ENCODE results near the gene TNFRSF19. TPM values are rescaled to one million over a fixed set of nuclear protein-coding genes. Genes with fewer than 3 reads are reported as not detected.
A peak's percentile ranks its signal among the peaks of the same experiment; 100 is the strongest.

TNFRSF19 gene
- total and polyA plus RNA-seq, 10 of the 15 experiments (the other 5 are each of a cell fraction or from before 2014, with no cell fraction given): 16.4 to 46.2 (median 35.4) TPM

DNA sequence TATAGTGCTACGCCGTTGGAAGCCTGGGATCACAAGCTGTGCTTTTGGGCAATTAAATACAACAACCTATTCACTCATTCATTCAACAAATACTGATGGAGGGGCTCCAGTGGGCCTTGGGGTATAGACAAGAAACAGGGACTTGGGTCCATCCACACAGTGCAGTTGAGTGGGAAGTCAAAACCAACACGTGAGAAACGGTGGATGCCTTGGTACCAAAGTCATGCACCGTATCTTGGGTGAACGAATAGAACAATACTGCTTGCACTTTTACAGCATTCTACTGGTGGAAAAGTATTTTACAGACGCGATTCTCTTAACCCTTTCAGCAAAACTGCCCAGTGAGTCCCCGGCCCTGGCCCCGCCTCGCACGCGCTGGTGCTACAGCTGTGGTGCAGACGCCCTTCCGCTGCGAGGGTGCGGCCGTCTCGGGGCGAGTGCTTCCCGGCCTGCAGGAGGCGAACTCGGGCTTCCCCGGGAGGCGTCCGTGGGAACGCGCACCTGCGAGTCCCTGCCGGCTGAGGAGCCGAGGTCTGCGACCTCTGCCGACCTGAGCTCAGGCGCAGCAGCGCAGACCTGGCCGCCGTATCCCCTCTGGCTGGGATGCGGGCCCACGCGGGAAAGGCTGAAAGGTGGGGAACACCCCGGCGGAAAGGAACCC lies 8.3 kb downstream of the TNFRSF19 start (continued):
- TF ChIP-seq, protein P1, sequence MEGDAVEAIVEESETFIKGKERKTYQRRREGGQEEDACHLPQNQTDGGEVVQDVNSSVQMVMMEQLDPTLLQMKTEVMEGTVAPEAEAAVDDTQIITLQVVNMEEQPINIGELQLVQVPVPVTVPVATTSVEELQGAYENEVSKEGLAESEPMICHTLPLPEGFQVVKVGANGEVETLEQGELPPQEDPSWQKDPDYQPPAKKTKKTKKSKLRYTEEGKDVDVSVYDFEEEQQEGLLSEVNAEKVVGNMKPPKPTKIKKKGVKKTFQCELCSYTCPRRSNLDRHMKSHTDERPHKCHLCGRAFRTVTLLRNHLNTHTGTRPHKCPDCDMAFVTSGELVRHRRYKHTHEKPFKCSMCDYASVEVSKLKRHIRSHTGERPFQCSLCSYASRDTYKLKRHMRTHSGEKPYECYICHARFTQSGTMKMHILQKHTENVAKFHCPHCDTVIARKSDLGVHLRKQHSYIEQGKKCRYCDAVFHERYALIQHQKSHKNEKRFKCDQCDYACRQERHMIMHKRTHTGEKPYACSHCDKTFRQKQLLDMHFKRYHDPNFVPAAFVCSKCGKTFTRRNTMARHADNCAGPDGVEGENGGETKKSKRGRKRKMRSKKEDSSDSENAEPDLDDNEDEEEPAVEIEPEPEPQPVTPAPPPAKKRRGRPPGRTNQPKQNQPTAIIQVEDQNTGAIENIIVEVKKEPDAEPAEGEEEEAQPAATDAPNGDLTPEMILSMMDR (IDR thresholded peaks at IDR 0.05 in 2 of 3, conservative IDR thresholded peaks at IDR 0.05 in 1 of 3; ENCODE audit: control insufficient read depth in 2 of 3, extremely low read depth in 1 of 3, insufficient read depth in 1 of 3, low read depth in 3 of 3, low read length in 3 of 3): peak; percentile 60 to 78 (median 75)
- TF ChIP-seq, protein P2, sequence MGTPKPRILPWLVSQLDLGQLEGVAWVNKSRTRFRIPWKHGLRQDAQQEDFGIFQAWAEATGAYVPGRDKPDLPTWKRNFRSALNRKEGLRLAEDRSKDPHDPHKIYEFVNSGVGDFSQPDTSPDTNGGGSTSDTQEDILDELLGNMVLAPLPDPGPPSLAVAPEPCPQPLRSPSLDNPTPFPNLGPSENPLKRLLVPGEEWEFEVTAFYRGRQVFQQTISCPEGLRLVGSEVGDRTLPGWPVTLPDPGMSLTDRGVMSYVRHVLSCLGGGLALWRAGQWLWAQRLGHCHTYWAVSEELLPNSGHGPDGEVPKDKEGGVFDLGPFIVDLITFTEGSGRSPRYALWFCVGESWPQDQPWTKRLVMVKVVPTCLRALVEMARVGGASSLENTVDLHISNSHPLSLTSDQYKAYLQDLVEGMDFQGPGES (IDR thresholded peaks at IDR 0.05): 0 out of 2 replicates have a peak, but pooled peaks have one; percentile 21
- TF ChIP-seq KDM1A (IDR thresholded peaks at IDR 0.05; ENCODE audit: borderline replicate concordance) (no peak), RCOR1 (conservative IDR thresholded peaks at IDR 0.05; ENCODE audit: low read depth, low read length) (no peak), GATAD2B (conservative IDR thresholded peaks at IDR 0.05; ENCODE audit: low read depth) (peak; percentile 32), BACH1 (IDR thresholded peaks at IDR 0.05; ENCODE audit: borderline replicate concordance) (peak; percentile 58; the same call in 1 of the 2 replicates), ZNF207 (IDR thresholded peaks at IDR 0.05; ENCODE audit: borderline replicate concordance) (peak; percentile 66; the same call in 1 of the 2 replicates), CBX5 (IDR thresholded peaks at IDR 0.05; ENCODE audit: low read depth) (0 out of 2 replicates have a peak, but pooled peaks have one; percentile 76), NR2F1 (conservative IDR thresholded peaks at IDR 0.05) (peak; percentile 61), WRNIP1 (IDR thresholded peaks at IDR 0.05; ENCODE audit: borderline replicate concordance, low read depth, low read length) (no peak), BHLHE40 (IDR thresholded peaks at IDR 0.05; ENCODE audit: borderline replicate concordance in 1 of 2, low read depth in 2 of 2, low read length in 1 of 2) (peak; percentile 50 to 90; a peak in 2 of 4 replicates), SMARCA5 (IDR thresholded peaks at IDR 0.05) (peak; percentile 82), RFX5 (IDR thresholded peaks at IDR 0.05; ENCODE audit: low read depth, low read length) (no peak), TCF12 (IDR thresholded peaks at IDR 0.05; ENCODE audit: low read depth, low read length) (peak; percentile 85), SPI1 (IDR thresholded peaks at IDR 0.05; ENCODE audit: borderline replicate concordance, insufficient read depth, low read depth, low read length) (0 out of 2 replicates have a peak, but pooled peaks have one; percentile 7), ZBED1 (IDR thresholded peaks at IDR 0.05; ENCODE audit: borderline replicate concordance) (0 out of 2 replicates have a peak, but pooled peaks have one; percentile 15), SIN3A (IDR thresholded peaks at IDR 0.05; ENCODE audit: low read depth, low read length) (0 out of 2 replicates have a peak, but pooled peaks have one; percentile 23), TCF3 (IDR thresholded peaks at IDR 0.05; ENCODE audit: borderline replicate concordance, insufficient read depth, low read depth, low read length) (peak; percentile 93), YY1 (IDR thresholded peaks at IDR 0.05; ENCODE audit: low read depth, low read length) (peak; percentile 39; the same call in 1 of the 2 replicates)
- TF ChIP-seq, protein P3, sequence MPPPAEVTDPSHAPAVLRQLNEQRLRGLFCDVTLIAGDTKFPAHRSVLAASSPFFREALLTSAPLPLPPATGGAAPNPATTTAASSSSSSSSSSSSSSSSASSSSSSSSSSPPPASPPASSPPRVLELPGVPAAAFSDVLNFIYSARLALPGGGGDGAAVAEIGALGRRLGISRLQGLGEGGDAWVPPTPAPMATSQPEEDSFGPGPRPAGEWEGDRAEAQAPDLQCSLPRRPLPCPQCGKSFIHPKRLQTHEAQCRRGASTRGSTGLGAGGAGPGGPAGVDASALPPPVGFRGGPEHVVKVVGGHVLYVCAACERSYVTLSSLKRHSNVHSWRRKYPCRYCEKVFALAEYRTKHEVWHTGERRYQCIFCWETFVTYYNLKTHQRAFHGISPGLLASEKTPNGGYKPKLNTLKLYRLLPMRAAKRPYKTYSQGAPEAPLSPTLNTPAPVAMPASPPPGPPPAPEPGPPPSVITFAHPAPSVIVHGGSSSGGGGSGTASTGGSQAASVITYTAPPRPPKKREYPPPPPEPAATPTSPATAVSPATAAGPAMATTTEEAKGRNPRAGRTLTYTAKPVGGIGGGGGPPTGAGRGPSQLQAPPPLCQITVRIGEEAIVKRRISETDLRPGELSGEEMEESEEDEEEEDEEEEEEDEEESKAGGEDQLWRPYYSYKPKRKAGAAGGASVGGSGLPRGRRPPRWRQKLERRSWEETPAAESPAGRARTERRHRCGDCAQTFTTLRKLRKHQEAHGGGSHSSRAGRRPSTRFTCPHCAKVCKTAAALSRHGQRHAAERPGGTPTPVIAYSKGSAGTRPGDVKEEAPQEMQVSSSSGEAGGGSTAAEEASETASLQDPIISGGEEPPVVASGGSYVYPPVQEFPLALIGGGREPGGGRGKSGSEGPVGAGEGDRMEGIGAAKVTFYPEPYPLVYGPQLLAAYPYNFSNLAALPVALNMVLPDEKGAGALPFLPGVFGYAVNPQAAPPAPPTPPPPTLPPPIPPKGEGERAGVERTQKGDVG (CRISPR knock-in tag; IDR thresholded peaks at IDR 0.05): no peak
- TF ChIP-seq, protein P4, sequence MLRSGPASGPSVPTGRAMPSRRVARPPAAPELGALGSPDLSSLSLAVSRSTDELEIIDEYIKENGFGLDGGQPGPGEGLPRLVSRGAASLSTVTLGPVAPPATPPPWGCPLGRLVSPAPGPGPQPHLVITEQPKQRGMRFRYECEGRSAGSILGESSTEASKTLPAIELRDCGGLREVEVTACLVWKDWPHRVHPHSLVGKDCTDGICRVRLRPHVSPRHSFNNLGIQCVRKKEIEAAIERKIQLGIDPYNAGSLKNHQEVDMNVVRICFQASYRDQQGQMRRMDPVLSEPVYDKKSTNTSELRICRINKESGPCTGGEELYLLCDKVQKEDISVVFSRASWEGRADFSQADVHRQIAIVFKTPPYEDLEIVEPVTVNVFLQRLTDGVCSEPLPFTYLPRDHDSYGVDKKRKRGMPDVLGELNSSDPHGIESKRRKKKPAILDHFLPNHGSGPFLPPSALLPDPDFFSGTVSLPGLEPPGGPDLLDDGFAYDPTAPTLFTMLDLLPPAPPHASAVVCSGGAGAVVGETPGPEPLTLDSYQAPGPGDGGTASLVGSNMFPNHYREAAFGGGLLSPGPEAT (IDR thresholded peaks at IDR 0.05; ENCODE audit: low read depth): peak; percentile 50; the same call in 1 of the 2 replicates

Measured in GM12878 (cell line).